ENCODE data around the gene GPRC5A.

- TF ChIP-seq CTCF (IDR thresholded peaks at IDR 0.05) = no peak
- no peak for TF ChIP-seq POLR2A (IDR thresholded peaks at IDR 0.05)
- no peak for TF ChIP-seq EP300 (IDR thresholded peaks at IDR 0.05)
These were observed 30.8 kb downstream of the GPRC5A start for GRCh38 chr12:12922191-12922616.
